GM19438 (cell line): ENCODE data around the gene GYPC.
"Not testable (repeated sequence)": the region's sequence is repeated elsewhere in the genome, so short reads cannot be mapped to it uniquely, and the experiment has no call there.

Source experiments
- ATAC-seq: cut with Tn5 transposase; IDR thresholded peaks from one replicate; pipeline ENCODE4 v1.9.1; 2021; ENCODE audit warnings: low read depth; ENCODE audit not compliant: unreplicated experiment

The GYPC gene

GRCh38 chr2:126664639-126665038, 8.7 kb downstream of the GYPC start:
- ATAC-seq = peak; percentile 38

- ATAC-seq = no peak
These were observed 9.5 kb downstream of the GYPC start for GRCh38 chr2:126665483-126665882.

DNA sequence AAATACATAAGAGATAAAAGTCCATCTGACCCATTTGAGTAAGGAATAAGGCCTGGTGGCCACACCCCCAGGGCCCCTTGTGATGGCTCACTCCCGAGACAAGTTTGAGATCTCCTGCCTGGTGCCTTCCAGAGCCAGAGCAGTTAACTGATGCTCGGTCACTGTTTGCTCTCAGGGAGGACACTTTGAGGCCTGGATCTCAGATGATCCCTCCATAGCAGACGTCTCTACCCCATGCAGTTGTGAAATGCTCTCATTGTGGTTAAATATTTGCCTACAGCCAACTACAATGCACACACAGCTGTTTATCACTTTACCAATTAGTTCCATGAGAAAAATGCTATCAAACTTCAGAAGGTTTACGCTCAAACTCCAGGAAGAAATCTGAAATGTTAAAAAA, 12.3 kb downstream of the GYPC start:
- no peak for ATAC-seq

- no peak for ATAC-seq
These were observed 13.8 kb downstream of the GYPC start for GRCh38 chr2:126669772-126670171.

- ATAC-seq = no peak
These were observed 15.5 kb downstream of the GYPC start for GRCh38 chr2:126671488-126671887.

DNA sequence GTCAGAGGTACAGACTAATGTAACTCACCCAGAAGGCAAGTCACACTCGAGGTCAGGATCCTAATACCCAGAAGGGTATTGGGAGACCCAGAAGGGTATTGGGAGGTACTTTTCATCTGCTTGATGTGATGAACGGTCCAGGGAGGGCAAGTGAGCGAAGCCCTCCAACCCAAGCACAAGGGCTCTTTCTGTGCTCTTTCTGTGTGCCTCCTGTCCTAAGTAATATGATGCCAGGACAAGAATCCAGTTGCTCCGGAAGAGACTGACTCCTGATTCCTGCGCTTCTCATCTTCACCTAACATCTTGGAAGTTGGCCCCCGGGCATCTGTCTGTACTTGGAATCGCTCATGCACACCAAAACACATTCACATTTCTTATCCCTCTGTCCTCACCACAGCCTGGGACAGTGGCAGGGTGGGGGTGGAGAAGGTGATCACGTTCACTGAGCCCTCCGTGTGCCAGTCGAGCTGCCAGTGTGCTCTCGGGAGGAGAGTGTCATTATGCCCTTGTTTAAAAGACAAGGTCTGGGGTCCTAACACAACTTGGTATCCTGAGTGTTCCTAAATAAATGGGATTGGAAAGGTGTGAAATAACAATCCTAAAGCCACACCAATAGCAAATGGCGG, 17.1 kb downstream of the GYPC start:
- ATAC-seq = no peak

- ATAC-seq = no peak
These were observed 18.3 kb downstream of the GYPC start for GRCh38 chr2:126674075-126674744.

GRCh38 chr2:126675637-126676036, 19.7 kb downstream of the GYPC start:
- no peak for ATAC-seq

DNA sequence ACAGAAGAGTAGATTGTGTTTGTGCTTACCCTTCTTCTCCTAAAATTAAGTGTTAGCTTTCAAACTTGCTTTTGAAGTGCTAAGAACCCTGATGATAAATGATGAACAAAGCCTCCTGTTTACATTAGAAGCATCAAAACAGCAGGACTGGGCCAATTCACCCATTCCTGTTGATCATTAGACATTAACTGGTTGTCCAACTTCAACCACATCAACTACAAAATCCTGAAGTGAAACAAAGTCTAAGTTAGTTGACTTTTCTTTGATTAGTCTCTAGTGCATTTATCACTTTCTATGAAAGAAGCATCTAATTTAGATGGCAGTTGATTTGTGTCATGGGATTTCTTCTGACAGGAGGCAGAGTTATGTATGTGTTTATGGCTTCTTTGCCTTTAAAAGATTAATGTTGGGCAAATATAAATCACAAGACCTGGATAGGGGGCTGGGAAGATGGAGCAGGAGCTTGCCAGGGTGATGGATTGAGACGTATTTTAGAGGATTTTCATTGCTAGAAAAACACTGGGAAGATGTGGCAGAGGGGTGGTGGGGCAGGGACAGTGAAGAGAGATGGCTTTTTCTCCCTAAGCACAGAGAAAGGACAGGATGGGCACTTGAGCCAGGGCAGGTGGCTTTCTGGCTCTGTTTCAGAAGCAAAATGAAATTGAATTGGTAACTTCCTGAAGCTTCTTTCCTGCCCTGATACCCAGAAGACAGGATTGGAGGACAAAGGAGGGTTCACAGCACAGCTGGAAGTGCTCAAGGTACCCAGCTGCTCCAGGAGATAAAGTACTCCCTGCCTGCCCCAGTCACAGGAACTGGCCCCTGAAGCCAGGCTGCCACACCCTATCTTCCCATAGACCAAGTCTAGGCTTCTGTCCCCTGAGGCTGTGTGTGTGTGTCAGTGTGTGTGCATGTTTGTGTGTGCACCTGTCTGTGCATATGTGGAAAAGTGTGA, 20.5 kb downstream of the GYPC start:
- ATAC-seq = no peak

- ATAC-seq = no peak
These were observed 21.2 kb downstream of the GYPC start for GRCh38 chr2:126677176-126677538.

GRCh38 chr2:126678269-126679065, 22.5 kb downstream of the GYPC start:
- no peak for ATAC-seq

DNA sequence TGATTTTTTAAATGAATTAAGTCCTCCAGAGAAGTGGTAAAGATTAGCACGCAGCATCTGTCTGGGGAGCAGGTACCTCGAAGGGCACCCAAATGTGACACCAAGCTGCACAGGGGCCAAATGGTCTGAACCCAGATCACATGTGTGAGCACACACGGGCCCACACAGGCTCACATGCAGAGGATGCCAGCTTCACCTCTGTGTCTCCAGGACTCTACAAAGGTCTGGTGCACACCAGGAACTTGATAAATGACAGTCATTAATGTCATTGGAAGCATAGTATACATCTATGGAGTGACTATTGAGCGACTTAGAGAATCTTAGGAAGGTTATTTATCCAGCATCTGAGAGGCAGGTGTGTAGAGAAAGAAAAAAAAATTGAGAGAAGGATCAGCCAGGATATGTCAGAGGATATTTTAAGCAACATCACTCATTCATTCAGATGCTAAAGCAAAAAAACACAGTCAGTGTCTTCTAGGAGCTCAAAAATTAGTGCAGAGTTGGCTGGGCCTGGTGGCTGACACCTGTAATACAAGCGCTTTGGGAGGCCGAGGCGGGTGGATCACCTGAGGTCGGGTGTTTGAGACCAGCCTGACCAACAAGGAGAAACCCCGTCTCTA, 23.2 kb downstream of the GYPC start:
- no peak for ATAC-seq

DNA sequence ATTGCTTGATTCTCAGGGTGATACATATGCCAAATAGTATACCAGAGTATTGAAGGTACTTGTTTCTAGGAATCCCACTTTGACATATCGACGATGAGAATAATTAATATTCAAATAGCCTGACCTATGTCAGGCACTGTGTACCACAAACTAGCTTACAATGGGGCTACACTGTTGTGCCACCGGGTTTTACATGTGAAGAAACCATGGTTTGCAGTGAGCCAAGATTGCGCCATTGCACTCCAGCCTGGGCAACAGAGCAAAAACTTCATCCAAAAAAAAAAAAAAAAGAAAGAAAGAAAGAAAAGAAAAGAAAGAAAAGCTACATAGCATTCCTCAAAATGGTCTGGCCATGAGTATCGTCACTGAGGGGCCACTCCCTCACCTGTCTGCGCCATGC, 25.5 kb downstream of the GYPC start:
- no peak for ATAC-seq

GRCh38 chr2:126685629-126686028, 29.7 kb downstream of the GYPC start:
- no peak for ATAC-seq

DNA sequence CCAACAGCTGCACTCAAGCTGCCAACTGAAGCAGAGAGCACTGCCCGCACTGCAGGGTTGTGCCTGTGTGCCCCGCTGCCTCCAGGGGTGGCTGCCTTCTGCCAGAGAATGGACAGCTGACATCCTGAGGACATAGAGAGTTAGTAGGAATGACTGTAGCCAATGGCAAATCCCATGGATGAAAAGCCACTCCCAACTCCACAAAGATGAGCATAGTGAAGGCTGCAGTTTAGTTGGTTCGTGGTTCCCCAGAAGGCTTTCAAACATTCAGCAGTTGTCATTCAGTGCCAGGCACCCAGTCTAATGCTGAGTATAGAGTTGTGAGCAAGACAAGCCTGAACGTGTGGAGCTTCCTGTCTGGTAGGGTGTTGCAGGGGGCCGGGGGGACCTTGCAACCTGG, 30.3 kb downstream of the GYPC start:
- no peak for ATAC-seq

DNA sequence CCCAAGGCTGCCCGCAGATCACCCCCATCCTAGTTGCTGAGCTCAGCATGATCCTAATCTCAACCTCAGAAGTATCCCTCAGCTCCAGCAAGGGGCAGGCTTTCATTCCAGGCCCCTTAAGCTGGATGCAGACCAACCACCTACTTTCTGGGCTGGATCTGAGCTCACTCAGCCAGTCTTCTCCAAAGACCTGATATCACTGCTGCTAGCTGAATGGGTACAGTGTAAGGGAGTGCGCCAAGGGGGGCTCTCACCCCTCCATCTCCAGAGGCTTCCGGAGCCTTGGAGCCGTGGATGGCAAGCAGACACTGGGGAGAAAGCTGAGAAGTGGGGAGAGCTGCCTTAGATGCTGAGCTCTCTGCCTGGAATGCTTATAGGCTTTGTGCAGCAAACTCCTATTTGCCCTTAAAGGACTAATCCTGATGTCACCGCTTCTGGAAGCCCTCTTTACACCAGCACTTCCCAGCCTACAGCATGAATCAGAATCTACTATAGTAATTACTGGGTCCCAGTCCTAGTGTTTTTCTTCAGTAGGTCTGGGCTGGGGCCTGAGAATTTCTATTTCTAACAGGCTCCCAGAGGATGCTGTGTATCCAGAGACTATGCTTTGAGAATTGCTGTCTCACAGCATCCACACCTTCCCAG, 31.0 kb downstream of the GYPC start:
- no peak for ATAC-seq

DNA sequence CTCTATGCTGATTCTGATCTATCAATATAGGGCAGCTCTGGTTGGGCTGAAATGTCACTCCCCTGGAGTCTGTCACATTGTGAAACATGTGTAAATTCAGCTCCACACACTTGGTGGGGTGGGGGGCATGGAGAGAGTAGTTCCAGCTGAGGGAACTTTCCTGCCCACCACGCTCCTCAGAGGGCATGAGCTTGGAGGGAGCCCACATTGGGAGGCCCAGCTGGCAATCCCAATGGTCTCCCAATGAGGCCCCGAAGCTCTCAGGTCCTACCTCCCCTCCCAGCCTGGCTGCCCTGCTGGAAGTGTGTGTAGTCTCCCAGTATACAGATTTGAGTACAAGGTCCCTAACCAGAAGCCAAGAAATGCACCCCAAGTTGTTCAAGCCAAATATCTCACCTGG, 31.5 kb downstream of the GYPC start:
- ATAC-seq = no peak

DNA sequence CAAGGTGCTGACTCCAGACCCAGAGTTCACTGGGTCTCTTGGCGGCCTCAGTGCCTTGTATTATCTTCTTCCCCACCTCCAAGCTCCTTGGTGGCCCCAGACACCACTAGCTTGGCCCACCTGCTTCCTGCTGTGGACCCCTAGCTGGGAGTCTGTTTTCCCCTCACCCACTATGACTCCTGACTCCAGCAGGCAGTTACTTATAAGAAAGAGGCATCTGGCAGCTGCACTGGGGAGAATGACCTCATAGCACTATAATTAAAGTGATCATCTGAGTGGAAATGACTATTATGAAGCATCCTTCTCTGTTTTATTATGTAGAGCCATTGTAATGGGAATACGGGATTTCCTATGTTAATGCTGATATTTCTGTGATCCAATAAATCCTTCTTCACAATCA, 32.6 kb downstream of the GYPC start:
- ATAC-seq = not testable (repeated sequence)

- ATAC-seq = not testable (repeated sequence)
These were observed 36.3 kb downstream of the GYPC start for GRCh38 chr2:126692241-126692640.
